IPS-NIHi7 (cell line): ENCODE results near the gene COPRS.

ENCODE experiments used
- DNase-seq: peaks from one replicate; pipeline ENCODE4 v3.0.0; 2012; ENCODE audit warnings: mixed read lengths; ENCODE audit errors: extremely low spot score

COPRS gene

GRCh38 chr17:31808521-31809050 lies 50.5 kb downstream of the COPRS start:
- DNase-seq: no peak

GRCh38 chr17:31807846-31808245 lies 51.2 kb downstream of the COPRS start:
- no peak for DNase-seq

- DNase-seq: no peak
Measured at GRCh38 chr17:31806921-31807320, 52.1 kb downstream of the COPRS start.

DNA sequence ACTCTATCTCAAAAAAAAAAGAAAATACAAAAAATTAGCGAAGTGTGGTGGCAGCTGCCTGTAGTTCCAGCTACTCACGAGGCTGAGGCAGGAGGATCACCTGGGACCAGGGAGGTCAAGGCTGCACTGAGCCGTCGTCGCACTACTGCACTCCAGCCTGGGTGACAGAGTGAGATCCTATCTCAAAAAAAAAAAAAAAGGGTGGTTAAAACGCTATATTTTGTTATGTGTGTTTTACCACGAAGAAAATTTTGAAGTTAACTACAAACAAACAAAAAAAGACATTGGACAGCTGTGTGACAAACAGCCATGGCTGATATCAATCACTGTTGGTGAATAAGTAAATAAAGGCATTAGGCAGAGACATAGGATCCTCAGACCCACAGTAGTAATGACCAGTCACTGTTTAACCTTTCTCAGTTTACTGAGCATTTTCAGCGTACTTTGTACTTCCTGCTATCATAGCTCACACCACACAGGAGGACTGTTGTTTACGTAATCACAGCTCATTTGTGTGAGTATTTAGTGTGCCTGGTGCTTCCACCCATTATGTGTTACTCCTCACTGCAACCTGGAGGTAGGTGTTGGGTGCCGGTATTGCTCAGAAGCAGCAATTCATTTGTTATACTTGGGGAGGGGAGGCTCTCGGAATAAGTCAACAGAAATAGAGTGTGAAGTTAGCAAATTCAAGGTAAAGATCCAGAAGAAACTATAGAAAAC lies 55.4 kb downstream of the COPRS start:
- no peak for DNase-seq

- no peak for DNase-seq
Measured at GRCh38 chr17:31802502-31802901, 56.5 kb downstream of the COPRS start.
